Astrocyte (in vitro differentiated cells and primary cell): Measurements from ENCODE around the gene IZUMO3.

Experiments
- CTCF ChIP-seq: IDR thresholded peaks from 2 replicates; pipeline ENCODE4 v1.5.1; 2011; ENCODE audit warnings: low read depth, mild to moderate bottlenecking, inconsistent platforms, low read length, moderate library complexity; ENCODE audit not compliant: insufficient read depth
- EZH2 ChIP-seq: IDR thresholded peaks from 2 replicates; pipeline ENCODE4 v1.6.1; 2012; ENCODE audit warnings: mild to moderate bottlenecking, low read length, inconsistent platforms; ENCODE audit not compliant: insufficient read depth

GRCh38 chr9:24545847-24546522, at the start of gene IZUMO3:
- TF ChIP-seq CTCF: no peak
- no peak for TF ChIP-seq EZH2
